ENCODE data around the gene PIGL. TPM values are rescaled to one million over a fixed set of nuclear protein-coding genes. Genes with fewer than 3 reads are reported as not detected.
"Not testable (repeated sequence)": the region's sequence is repeated elsewhere in the genome, so short reads cannot be mapped to it uniquely, and the experiment has no call there.

PIGL gene
- polyA plus RNA-seq, 1 donor: 49.0 TPM

GRCh38 chr17:16301963-16302855 is 85.2 kb downstream of the PIGL start:
- H3K4me1 ChIP-seq (ENCODE audit: control insufficient read depth, insufficient read depth, low read length): peaks cover 50% of the 10 kb centered on the region
- WGBS (ENCODE audit: insufficient coverage, low lambda C conversion rate): 88% methylated on average over 1 of the region's 13 CpGs

GRCh38 chr17:16302856-16303255 is 85.8 kb downstream of the PIGL start:
- no peak overlapping the region for H3K27ac ChIP-seq (ENCODE audit: low read length)
- H3K9me3 ChIP-seq (ENCODE audit: control insufficient read depth, low read depth, low read length): no peaks in the 10 kb centered on the region
- no CpG with 5 or more reads among the region's 4 CpGs for WGBS (ENCODE audit: insufficient coverage, low lambda C conversion rate)
- DNase-seq: no peak
- H3K4me3 ChIP-seq (ENCODE audit: low read length): no peak overlapping the region
- no peaks in the 10 kb centered on the region for H3K27me3 ChIP-seq (ENCODE audit: control insufficient read depth, insufficient read depth, low read length)
- H3K4me1 ChIP-seq (ENCODE audit: control insufficient read depth, insufficient read depth, low read length): peaks cover 45% of the 10 kb centered on the region
- H3K36me3 ChIP-seq (ENCODE audit: control insufficient read depth, insufficient read depth, low read length): peaks cover 4% of the 10 kb centered on the region

More at GRCh38 chr17:16301963-16302855, 85.2 kb downstream of the PIGL start:
- DNase-seq: no peak
- Histone ChIP-seq H3K27ac (ENCODE audit: low read length) (no peak overlapping the region), H3K36me3 (ENCODE audit: control insufficient read depth, insufficient read depth, low read length) (peaks cover 4% of the 10 kb centered on the region), H3K9me3 (ENCODE audit: control insufficient read depth, low read depth, low read length) (no peaks in the 10 kb centered on the region), H3K27me3 (ENCODE audit: control insufficient read depth, insufficient read depth, low read length) (no peaks in the 10 kb centered on the region), H3K4me3 (ENCODE audit: low read length) (no peak overlapping the region)

- peaks cover 4% of the 10 kb centered on the region for H3K36me3 ChIP-seq (ENCODE audit: control insufficient read depth, insufficient read depth, low read length)
These were observed 87.8 kb downstream of the PIGL start for GRCh38 chr17:16304830-16305229.

GRCh38 chr17:16306211-16306610 is 89.2 kb downstream of the PIGL start:
- Histone ChIP-seq H3K27me3 (ENCODE audit: control insufficient read depth, insufficient read depth, low read length) (no peaks in the 10 kb centered on the region), H3K9me3 (ENCODE audit: control insufficient read depth, low read depth, low read length) (no peaks in the 10 kb centered on the region), H3K27ac (ENCODE audit: low read length) (peak overlapping the region; percentile 48), H3K4me3 (ENCODE audit: low read length) (no peak overlapping the region), H3K4me1 (ENCODE audit: control insufficient read depth, insufficient read depth, low read length) (peaks cover 18% of the 10 kb centered on the region), H3K36me3 (ENCODE audit: control insufficient read depth, insufficient read depth, low read length) (peaks cover 4% of the 10 kb centered on the region)
- peak; percentile 47 to 75 for DNase-seq
- no CpG with 5 or more reads among the region's 8 CpGs for WGBS (ENCODE audit: insufficient coverage, low lambda C conversion rate)

More at GRCh38 chr17:16304830-16305229, 87.8 kb downstream of the PIGL start:
- H3K4me3 ChIP-seq (ENCODE audit: low read length): no peak overlapping the region
- H3K4me1 ChIP-seq (ENCODE audit: control insufficient read depth, insufficient read depth, low read length): peaks cover 29% of the 10 kb centered on the region
- DNase-seq: peak in 1 of 2 donors; percentile 62
- no peaks in the 10 kb centered on the region for H3K27me3 ChIP-seq (ENCODE audit: control insufficient read depth, insufficient read depth, low read length)
- no peaks in the 10 kb centered on the region for H3K9me3 ChIP-seq (ENCODE audit: control insufficient read depth, low read depth, low read length)
- WGBS (ENCODE audit: insufficient coverage, low lambda C conversion rate): no CpG with 5 or more reads among the region's 3 CpGs
- H3K27ac ChIP-seq (ENCODE audit: low read length): no peak overlapping the region

- peaks cover 22% of the 10 kb centered on the region for H3K4me1 ChIP-seq (ENCODE audit: control insufficient read depth, insufficient read depth, low read length)
- not testable (repeated sequence) for H3K4me3 ChIP-seq (ENCODE audit: low read length); DNase-seq; H3K9me3 ChIP-seq (ENCODE audit: control insufficient read depth, low read depth, low read length); H3K36me3 ChIP-seq (ENCODE audit: control insufficient read depth, insufficient read depth, low read length); H3K27me3 ChIP-seq (ENCODE audit: control insufficient read depth, insufficient read depth, low read length); H3K27ac ChIP-seq (ENCODE audit: low read length)
- no CpG with 5 or more reads among the region's 34 CpGs for WGBS (ENCODE audit: insufficient coverage, low lambda C conversion rate)
These were observed 95.1 kb downstream of the PIGL start for GRCh38 chr17:16312061-16312460.

GRCh38 chr17:16313139-16314090 is 96.4 kb downstream of the PIGL start:
- DNase-seq: peak; percentile 76 to 90
- Histone ChIP-seq H3K27me3 (ENCODE audit: control insufficient read depth, insufficient read depth, low read length) (no peaks in the 10 kb centered on the region), H3K9me3 (ENCODE audit: control insufficient read depth, low read depth, low read length) (peaks cover 6% of the 10 kb centered on the region), H3K27ac (ENCODE audit: low read length) (peak overlapping the region; percentile 84), H3K4me1 (ENCODE audit: control insufficient read depth, insufficient read depth, low read length) (peaks cover 17% of the 10 kb centered on the region), H3K36me3 (ENCODE audit: control insufficient read depth, insufficient read depth, low read length) (peaks cover 8% of the 10 kb centered on the region), H3K4me3 (ENCODE audit: low read length) (no peak overlapping the region)
- WGBS (ENCODE audit: insufficient coverage, low lambda C conversion rate): no CpG with 5 or more reads among the region's 7 CpGs

GRCh38 chr17:16314189-16314588 is 97.2 kb downstream of the PIGL start:
- Histone ChIP-seq H3K36me3 (ENCODE audit: control insufficient read depth, insufficient read depth, low read length) (peaks cover 12% of the 10 kb centered on the region), H3K27me3 (ENCODE audit: control insufficient read depth, insufficient read depth, low read length) (no peaks in the 10 kb centered on the region), H3K9me3 (ENCODE audit: control insufficient read depth, low read depth, low read length) (peaks cover 6% of the 10 kb centered on the region), H3K27ac (ENCODE audit: low read length) (peak overlapping the region; percentile 84), H3K4me1 (ENCODE audit: control insufficient read depth, insufficient read depth, low read length) (peaks cover 17% of the 10 kb centered on the region), H3K4me3 (ENCODE audit: low read length) (no peak overlapping the region)
- no peak for DNase-seq

GRCh38 chr17:16314859-16315258 is 97.8 kb downstream of the PIGL start:
- Histone ChIP-seq H3K4me3 (ENCODE audit: low read length) (no peak overlapping the region), H3K27me3 (ENCODE audit: control insufficient read depth, insufficient read depth, low read length) (no peaks in the 10 kb centered on the region), H3K27ac (ENCODE audit: low read length) (no peak overlapping the region), H3K9me3 (ENCODE audit: control insufficient read depth, low read depth, low read length) (peaks cover 6% of the 10 kb centered on the region), H3K4me1 (ENCODE audit: control insufficient read depth, insufficient read depth, low read length) (peaks cover 17% of the 10 kb centered on the region), H3K36me3 (ENCODE audit: control insufficient read depth, insufficient read depth, low read length) (peaks cover 12% of the 10 kb centered on the region)
- DNase-seq: no peak
- no CpG with 5 or more reads among the region's 3 CpGs for WGBS (ENCODE audit: insufficient coverage, low lambda C conversion rate)

- Histone ChIP-seq H3K27ac (ENCODE audit: low read length) (no peak overlapping the region), H3K9me3 (ENCODE audit: control insufficient read depth, low read depth, low read length) (no peaks in the 10 kb centered on the region), H3K4me3 (ENCODE audit: low read length) (no peak overlapping the region), H3K4me1 (ENCODE audit: control insufficient read depth, insufficient read depth, low read length) (no peaks in the 10 kb centered on the region), H3K27me3 (ENCODE audit: control insufficient read depth, insufficient read depth, low read length) (no peaks in the 10 kb centered on the region), H3K36me3 (ENCODE audit: control insufficient read depth, insufficient read depth, low read length) (peaks cover 16% of the 10 kb centered on the region)
- no peak for DNase-seq
- WGBS (ENCODE audit: insufficient coverage, low lambda C conversion rate): 100% methylated on average over 1 of the region's 3 CpGs
These were observed 103.0 kb downstream of the PIGL start for GRCh38 chr17:16319969-16320368.

GRCh38 chr17:16322636-16323035 is 105.6 kb downstream of the PIGL start:
- no peaks in the 10 kb centered on the region for H3K9me3 ChIP-seq (ENCODE audit: control insufficient read depth, low read depth, low read length)
- no peak overlapping the region for H3K4me3 ChIP-seq (ENCODE audit: low read length)
- H3K27me3 ChIP-seq (ENCODE audit: control insufficient read depth, insufficient read depth, low read length): no peaks in the 10 kb centered on the region
- H3K4me1 ChIP-seq (ENCODE audit: control insufficient read depth, insufficient read depth, low read length): peaks cover 3% of the 10 kb centered on the region
- no peak for DNase-seq
- 100% methylated on average over 3 of the region's 3 CpGs for WGBS (ENCODE audit: insufficient coverage, low lambda C conversion rate)
- no peak overlapping the region for H3K27ac ChIP-seq (ENCODE audit: low read length)
- peaks cover 31% of the 10 kb centered on the region for H3K36me3 ChIP-seq (ENCODE audit: control insufficient read depth, insufficient read depth, low read length)
